Measurements from ENCODE around the gene XRCC6. TPM values are rescaled to one million over a fixed set of nuclear protein-coding genes. Genes with fewer than 3 reads are reported as not detected.
"Not testable (repeated sequence)": the region's sequence is repeated elsewhere in the genome, so short reads cannot be mapped to it uniquely, and the experiment has no call there.

XRCC6 gene
- total RNA-seq, 4 donors from 2014 or later = 141 to 200 (median 178) TPM

DNA sequence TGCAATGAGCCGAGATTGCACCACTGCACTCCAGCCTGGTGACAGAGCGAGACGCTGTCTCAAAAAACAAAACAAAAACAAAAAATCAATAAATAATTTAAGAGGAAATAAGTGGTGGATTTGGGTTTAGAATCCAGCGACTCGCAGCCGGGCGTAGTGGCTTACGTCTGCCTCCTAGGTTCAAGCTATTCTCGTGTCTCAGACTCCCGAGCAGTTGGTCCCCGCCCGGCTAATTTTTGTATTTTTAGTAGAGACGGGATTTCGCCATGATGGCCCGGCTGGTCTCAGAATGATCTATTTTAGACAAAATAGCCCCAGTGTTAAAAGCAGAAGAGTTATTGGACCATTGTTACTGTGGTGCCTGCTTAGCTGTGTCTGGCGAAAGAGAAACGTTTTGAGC, 37.8 kb downstream of the XRCC6 start:
- H3K27me3 ChIP-seq = no peaks in the 10 kb centered on the region
- 90 to 91% methylated on average over 17 of the region's 17 CpGs for WGBS, 2 donors
- H3K4me1 ChIP-seq = no peaks in the 10 kb centered on the region
- H3K36me3 ChIP-seq = peaks cover 5 to 100% (median 50%) of the 10 kb centered on the region in 3 donors
- no peak overlapping the region for H3K4me3 ChIP-seq
- no peak overlapping the region for H3K27ac ChIP-seq
- no peak for TF ChIP-seq EP300 (IDR thresholded peaks at IDR 0.05)
- TF ChIP-seq, protein P1, sequence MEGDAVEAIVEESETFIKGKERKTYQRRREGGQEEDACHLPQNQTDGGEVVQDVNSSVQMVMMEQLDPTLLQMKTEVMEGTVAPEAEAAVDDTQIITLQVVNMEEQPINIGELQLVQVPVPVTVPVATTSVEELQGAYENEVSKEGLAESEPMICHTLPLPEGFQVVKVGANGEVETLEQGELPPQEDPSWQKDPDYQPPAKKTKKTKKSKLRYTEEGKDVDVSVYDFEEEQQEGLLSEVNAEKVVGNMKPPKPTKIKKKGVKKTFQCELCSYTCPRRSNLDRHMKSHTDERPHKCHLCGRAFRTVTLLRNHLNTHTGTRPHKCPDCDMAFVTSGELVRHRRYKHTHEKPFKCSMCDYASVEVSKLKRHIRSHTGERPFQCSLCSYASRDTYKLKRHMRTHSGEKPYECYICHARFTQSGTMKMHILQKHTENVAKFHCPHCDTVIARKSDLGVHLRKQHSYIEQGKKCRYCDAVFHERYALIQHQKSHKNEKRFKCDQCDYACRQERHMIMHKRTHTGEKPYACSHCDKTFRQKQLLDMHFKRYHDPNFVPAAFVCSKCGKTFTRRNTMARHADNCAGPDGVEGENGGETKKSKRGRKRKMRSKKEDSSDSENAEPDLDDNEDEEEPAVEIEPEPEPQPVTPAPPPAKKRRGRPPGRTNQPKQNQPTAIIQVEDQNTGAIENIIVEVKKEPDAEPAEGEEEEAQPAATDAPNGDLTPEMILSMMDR (IDR thresholded peaks at IDR 0.05) = no peak
- no peak for TF ChIP-seq POLR2A (IDR thresholded peaks at IDR 0.05)
- DNase-seq (ENCODE audit: low spot score in 2 of 2) = no peak
- H3K9me3 ChIP-seq = no peaks in the 10 kb centered on the region

DNA sequence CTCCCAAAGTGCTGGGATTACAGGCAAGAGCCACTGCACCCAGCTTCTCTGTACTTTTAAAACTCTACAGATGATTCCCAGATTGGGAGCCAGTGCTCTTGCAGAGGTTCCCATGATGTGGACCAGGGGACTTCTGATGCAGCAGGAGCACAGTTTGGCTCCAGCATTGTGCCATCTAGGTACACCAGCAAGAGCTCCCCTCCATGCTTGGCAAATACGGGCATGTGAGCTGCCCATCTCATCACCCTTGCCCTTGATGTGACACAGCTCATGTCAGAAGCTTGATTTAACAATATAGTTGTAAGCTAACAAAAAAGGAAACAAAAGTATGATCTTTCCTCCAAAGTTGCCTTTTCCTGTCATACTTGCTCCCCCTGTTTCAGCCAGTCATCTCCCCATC, 38.8 kb downstream of the XRCC6 start:
- Histone ChIP-seq H3K9me3 (no peaks in the 10 kb centered on the region), H3K27me3 (no peaks in the 10 kb centered on the region), H3K36me3 (peaks cover 8 to 100% (median 46%) of the 10 kb centered on the region in 3 donors), H3K4me1 (no peaks in the 10 kb centered on the region), H3K27ac (no peak overlapping the region), H3K4me3 (no peak overlapping the region)
- DNase-seq (ENCODE audit: low spot score in 2 of 2) = no peak
- WGBS, 2 donors = 76 to 90% methylated on average over 1 of the region's 1 CpG
- no peak for TF ChIP-seq POLR2A (IDR thresholded peaks at IDR 0.05)
- TF ChIP-seq EP300 (IDR thresholded peaks at IDR 0.05) = no peak
- TF ChIP-seq, protein P1 (IDR thresholded peaks at IDR 0.05) = no peak

DNA sequence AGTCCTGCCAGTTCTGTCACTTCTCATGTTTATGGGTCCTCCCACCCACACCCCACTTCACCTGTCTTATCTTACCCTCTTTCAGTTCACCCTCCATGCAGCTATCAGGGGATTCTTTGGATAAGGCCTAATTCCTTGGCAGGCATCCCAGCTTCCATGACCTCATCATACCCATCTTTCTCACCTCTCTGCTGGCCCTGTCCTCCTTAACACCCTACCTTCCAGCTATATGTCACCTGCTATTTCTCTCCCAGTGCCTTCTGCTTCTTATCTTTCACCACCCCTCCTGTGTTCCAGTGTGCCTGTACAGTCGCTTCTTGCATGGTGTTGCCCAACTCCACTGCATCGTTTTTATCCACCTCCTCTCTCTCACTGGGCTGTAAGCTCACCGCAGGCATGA, 39.3 kb downstream of the XRCC6 start:
- no peak for DNase-seq (ENCODE audit: low spot score in 2 of 2)
- no peaks in the 10 kb centered on the region for H3K4me1 ChIP-seq
- H3K27me3 ChIP-seq = no peaks in the 10 kb centered on the region
- 91 to 93% methylated on average over 3 of the region's 3 CpGs for WGBS, 2 donors
- no peak overlapping the region for H3K4me3 ChIP-seq
- no peak for TF ChIP-seq POLR2A (IDR thresholded peaks at IDR 0.05)
- TF ChIP-seq EP300 (IDR thresholded peaks at IDR 0.05) = no peak
- TF ChIP-seq, protein P1 (IDR thresholded peaks at IDR 0.05) = no peak
- no peaks in the 10 kb centered on the region for H3K9me3 ChIP-seq
- no peak overlapping the region for H3K27ac ChIP-seq
- peaks cover 8 to 99% (median 43%) of the 10 kb centered on the region in 3 donors for H3K36me3 ChIP-seq

DNA sequence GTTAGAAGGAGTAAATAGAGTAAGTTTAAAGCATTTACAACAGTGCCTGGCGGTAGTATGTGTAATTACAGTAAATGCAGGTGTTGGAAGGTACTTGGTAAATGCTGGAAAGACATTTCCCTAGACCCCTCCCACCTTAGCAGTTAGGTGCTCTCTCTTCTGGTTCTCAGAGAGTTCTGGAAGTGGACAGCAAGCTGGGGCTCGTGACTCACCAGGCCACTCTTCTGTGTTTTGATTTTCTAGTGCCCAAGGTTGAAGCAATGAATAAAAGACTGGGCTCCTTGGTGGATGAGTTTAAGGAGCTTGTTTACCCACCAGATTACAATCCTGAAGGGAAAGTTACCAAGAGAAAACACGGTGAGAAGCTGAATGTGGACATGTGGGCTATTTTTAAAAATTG, 40.0 kb downstream of the XRCC6 start:
- Histone ChIP-seq H3K4me1 (peaks cover 0 to under 1% (median 0%) of the 10 kb centered on the region in 4 donors), H3K27ac (no peak overlapping the region), H3K4me3 (no peak overlapping the region), H3K36me3 (peaks cover 8 to 92% (median 38%) of the 10 kb centered on the region in 3 donors), H3K9me3 (no peaks in the 10 kb centered on the region), H3K27me3 (no peaks in the 10 kb centered on the region)
- WGBS, 2 donors = 89 to 91% methylated on average over 3 of the region's 3 CpGs
- TF ChIP-seq EP300 (IDR thresholded peaks at IDR 0.05) = no peak
- no peak for TF ChIP-seq POLR2A (IDR thresholded peaks at IDR 0.05)
- TF ChIP-seq, protein P1 (IDR thresholded peaks at IDR 0.05) = no peak
- no peak for DNase-seq (ENCODE audit: low spot score in 2 of 2)

DNA sequence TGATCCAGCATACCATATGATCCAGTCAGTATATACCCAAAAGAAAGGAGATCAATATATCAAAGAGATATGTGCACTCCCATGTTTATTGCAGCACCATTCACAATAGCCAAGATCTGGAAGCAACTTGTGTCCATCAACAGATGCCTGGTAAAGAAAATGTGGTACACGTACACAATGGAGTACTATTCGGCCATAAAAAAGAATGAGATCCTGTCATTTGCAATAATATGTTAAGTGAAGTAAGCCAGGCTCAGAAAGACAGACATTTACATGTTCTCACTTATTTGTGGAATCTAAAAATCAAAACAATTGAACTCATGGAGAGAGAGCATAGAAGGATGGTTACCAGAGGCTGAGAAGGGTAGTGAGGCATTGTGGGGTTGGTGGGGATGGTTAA, 40.6 kb downstream of the XRCC6 start:
- Histone ChIP-seq H3K27me3 (no peaks in the 10 kb centered on the region), H3K4me3 (no peak overlapping the region), H3K9me3 (no peaks in the 10 kb centered on the region), H3K4me1 (peaks cover 0 to 5% (median 0%) of the 10 kb centered on the region in 4 donors), H3K36me3 (peaks cover 8 to 86% (median 34%) of the 10 kb centered on the region in 3 donors), H3K27ac (no peak overlapping the region)
- no peak for DNase-seq (ENCODE audit: low spot score in 2 of 2)
- TF ChIP-seq EP300 (IDR thresholded peaks at IDR 0.05) (no peak), POLR2A (IDR thresholded peaks at IDR 0.05) (no peak)
- TF ChIP-seq, protein P1 (IDR thresholded peaks at IDR 0.05) = no peak
- 94 to 95% methylated on average over 2 of the region's 2 CpGs for WGBS, 2 donors

DNA sequence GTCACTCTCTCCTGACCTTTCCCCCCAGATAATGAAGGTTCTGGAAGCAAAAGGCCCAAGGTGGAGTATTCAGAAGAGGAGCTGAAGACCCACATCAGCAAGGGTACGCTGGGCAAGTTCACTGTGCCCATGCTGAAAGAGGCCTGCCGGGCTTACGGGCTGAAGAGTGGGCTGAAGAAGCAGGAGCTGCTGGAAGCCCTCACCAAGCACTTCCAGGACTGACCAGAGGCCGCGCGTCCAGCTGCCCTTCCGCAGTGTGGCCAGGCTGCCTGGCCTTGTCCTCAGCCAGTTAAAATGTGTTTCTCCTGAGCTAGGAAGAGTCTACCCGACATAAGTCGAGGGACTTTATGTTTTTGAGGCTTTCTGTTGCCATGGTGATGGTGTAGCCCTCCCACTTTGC, 42.5 kb downstream of the XRCC6 start:
- WGBS, 2 donors = 76 to 78% methylated on average over 9 of the region's 9 CpGs
- not testable (repeated sequence) for H3K4me3 ChIP-seq; H3K9me3 ChIP-seq; DNase-seq (ENCODE audit: low spot score in 2 of 2); H3K27me3 ChIP-seq; H3K27ac ChIP-seq
- Histone ChIP-seq H3K4me1 (peaks cover 0 to 13% (median 0%) of the 10 kb centered on the region in 4 donors), H3K36me3 (peaks cover 3 to 67% (median 22%) of the 10 kb centered on the region in 3 donors)
